ENCODE data around the gene ESYT2.
"Not testable (repeated sequence)": the region's sequence is repeated elsewhere in the genome, so short reads cannot be mapped to it uniquely, and the experiment has no call there.

Gene ESYT2

GRCh38 chr7:158702196-158702595 is 127.1 kb downstream of the ESYT2 start:
- H3K27me3 ChIP-seq (ENCODE audit: control insufficient read depth, insufficient read depth, low read length, poor library complexity, severe bottlenecking) = no peaks in the 10 kb centered on the region
- H3K27ac ChIP-seq (ENCODE audit: insufficient read depth, low read depth, low read length, poor library complexity, severe bottlenecking) = no peak overlapping the region
- H3K9me3 ChIP-seq (ENCODE audit: control insufficient read depth, low read length) = no peaks in the 10 kb centered on the region
- peaks cover 15% of the 10 kb centered on the region for H3K4me1 ChIP-seq (ENCODE audit: control insufficient read depth, insufficient read depth, low read length)
- H3K4me3 ChIP-seq (ENCODE audit: insufficient read depth, low read depth, low read length) = peak overlapping the region; percentile 96
- 13 to 16% methylated on average over 4 of the region's 4 CpGs for WGBS, 2 experiments
- H3K36me3 ChIP-seq (ENCODE audit: control insufficient read depth, insufficient read depth, low read length) = peaks cover 23% of the 10 kb centered on the region

- Histone ChIP-seq H3K27ac (ENCODE audit: insufficient read depth, low read depth, low read length, poor library complexity, severe bottlenecking) (no peak overlapping the region), H3K4me3 (ENCODE audit: insufficient read depth, low read depth, low read length) (no peak overlapping the region), H3K4me1 (ENCODE audit: control insufficient read depth, insufficient read depth, low read length) (peaks cover 15% of the 10 kb centered on the region), H3K27me3 (ENCODE audit: control insufficient read depth, insufficient read depth, low read length, poor library complexity, severe bottlenecking) (no peaks in the 10 kb centered on the region), H3K9me3 (ENCODE audit: control insufficient read depth, low read length) (no peaks in the 10 kb centered on the region), H3K36me3 (ENCODE audit: control insufficient read depth, insufficient read depth, low read length) (peaks cover 31% of the 10 kb centered on the region)
- 88 to 97% methylated on average over 2 to 5 of the region's 5 CpGs for WGBS, 2 experiments
Measured at GRCh38 chr7:158700008-158700407, 129.3 kb downstream of the ESYT2 start.

- 0% methylated on average over 1 of the region's 1 CpG for WGBS, 2 experiments
- peaks cover 31% of the 10 kb centered on the region for H3K36me3 ChIP-seq (ENCODE audit: control insufficient read depth, insufficient read depth, low read length)
- H3K27me3 ChIP-seq (ENCODE audit: control insufficient read depth, insufficient read depth, low read length, poor library complexity, severe bottlenecking) = no peaks in the 10 kb centered on the region
- H3K9me3 ChIP-seq (ENCODE audit: control insufficient read depth, low read length) = no peaks in the 10 kb centered on the region
- H3K4me1 ChIP-seq (ENCODE audit: control insufficient read depth, insufficient read depth, low read length) = peaks cover 15% of the 10 kb centered on the region
- H3K4me3 ChIP-seq (ENCODE audit: insufficient read depth, low read depth, low read length) = no peak overlapping the region
- no peak overlapping the region for H3K27ac ChIP-seq (ENCODE audit: insufficient read depth, low read depth, low read length, poor library complexity, severe bottlenecking)
Measured at GRCh38 chr7:158699341-158699740, 130.0 kb downstream of the ESYT2 start.

GRCh38 chr7:158698657-158699195 is 130.6 kb downstream of the ESYT2 start:
- 96 to 97% methylated on average over 2 of the region's 3 CpGs for WGBS, 2 experiments
- Histone ChIP-seq H3K9me3 (ENCODE audit: control insufficient read depth, low read length) (no peaks in the 10 kb centered on the region), H3K4me3 (ENCODE audit: insufficient read depth, low read depth, low read length) (no peak overlapping the region), H3K27me3 (ENCODE audit: control insufficient read depth, insufficient read depth, low read length, poor library complexity, severe bottlenecking) (no peaks in the 10 kb centered on the region), H3K36me3 (ENCODE audit: control insufficient read depth, insufficient read depth, low read length) (peaks cover 31% of the 10 kb centered on the region), H3K27ac (ENCODE audit: insufficient read depth, low read depth, low read length, poor library complexity, severe bottlenecking) (no peak overlapping the region), H3K4me1 (ENCODE audit: control insufficient read depth, insufficient read depth, low read length) (peaks cover 13% of the 10 kb centered on the region)

- not testable (repeated sequence) for H3K9me3 ChIP-seq (ENCODE audit: control insufficient read depth, low read length); H3K4me1 ChIP-seq (ENCODE audit: control insufficient read depth, insufficient read depth, low read length); H3K27me3 ChIP-seq (ENCODE audit: control insufficient read depth, insufficient read depth, low read length, poor library complexity, severe bottlenecking); H3K4me3 ChIP-seq (ENCODE audit: insufficient read depth, low read depth, low read length); H3K27ac ChIP-seq (ENCODE audit: insufficient read depth, low read depth, low read length, poor library complexity, severe bottlenecking)
- H3K36me3 ChIP-seq (ENCODE audit: control insufficient read depth, insufficient read depth, low read length) = peaks cover 31% of the 10 kb centered on the region
- 57 to 100% methylated on average over 1 of the region's 2 CpGs for WGBS, 2 experiments
Measured at GRCh38 chr7:158697597-158697996, 131.7 kb downstream of the ESYT2 start.

GRCh38 chr7:158695726-158696452 is 133.4 kb downstream of the ESYT2 start:
- H3K4me3 ChIP-seq (ENCODE audit: insufficient read depth, low read depth, low read length) = no peak overlapping the region
- H3K4me1 ChIP-seq (ENCODE audit: control insufficient read depth, insufficient read depth, low read length) = no peaks in the 10 kb centered on the region
- WGBS, 2 experiments = 80 to 81% methylated on average over 10 of the region's 10 CpGs
- peaks cover 21% of the 10 kb centered on the region for H3K36me3 ChIP-seq (ENCODE audit: control insufficient read depth, insufficient read depth, low read length)
- no peak overlapping the region for H3K27ac ChIP-seq (ENCODE audit: insufficient read depth, low read depth, low read length, poor library complexity, severe bottlenecking)
- H3K9me3 ChIP-seq (ENCODE audit: control insufficient read depth, low read length) = no peaks in the 10 kb centered on the region
- no peaks in the 10 kb centered on the region for H3K27me3 ChIP-seq (ENCODE audit: control insufficient read depth, insufficient read depth, low read length, poor library complexity, severe bottlenecking)

- Histone ChIP-seq H3K27me3 (ENCODE audit: control insufficient read depth, insufficient read depth, low read length, poor library complexity, severe bottlenecking) (no peaks in the 10 kb centered on the region), H3K4me3 (ENCODE audit: insufficient read depth, low read depth, low read length) (no peak overlapping the region), H3K27ac (ENCODE audit: insufficient read depth, low read depth, low read length, poor library complexity, severe bottlenecking) (no peak overlapping the region), H3K9me3 (ENCODE audit: control insufficient read depth, low read length) (no peaks in the 10 kb centered on the region), H3K36me3 (ENCODE audit: control insufficient read depth, insufficient read depth, low read length) (peaks cover 23% of the 10 kb centered on the region), H3K4me1 (ENCODE audit: control insufficient read depth, insufficient read depth, low read length) (no peaks in the 10 kb centered on the region)
- 64 to 65% methylated on average over 3 of the region's 3 CpGs for WGBS, 2 experiments
Measured at GRCh38 chr7:158695056-158695455, 134.3 kb downstream of the ESYT2 start.

- Histone ChIP-seq H3K9me3 (ENCODE audit: control insufficient read depth, low read length) (no peaks in the 10 kb centered on the region), H3K27ac (ENCODE audit: insufficient read depth, low read depth, low read length, poor library complexity, severe bottlenecking) (no peak overlapping the region), H3K4me1 (ENCODE audit: control insufficient read depth, insufficient read depth, low read length) (no peaks in the 10 kb centered on the region), H3K27me3 (ENCODE audit: control insufficient read depth, insufficient read depth, low read length, poor library complexity, severe bottlenecking) (no peaks in the 10 kb centered on the region), H3K4me3 (ENCODE audit: insufficient read depth, low read depth, low read length) (no peak overlapping the region), H3K36me3 (ENCODE audit: control insufficient read depth, insufficient read depth, low read length) (peaks cover 26% of the 10 kb centered on the region)
- WGBS, 2 experiments = 93 to 95% methylated on average over 6 of the region's 6 CpGs
Measured at GRCh38 chr7:158694650-158695049, 134.7 kb downstream of the ESYT2 start.

GRCh38 chr7:158689488-158689887 is 139.8 kb downstream of the ESYT2 start:
- Histone ChIP-seq H3K4me1 (ENCODE audit: control insufficient read depth, insufficient read depth, low read length) (no peaks in the 10 kb centered on the region), H3K36me3 (ENCODE audit: control insufficient read depth, insufficient read depth, low read length) (peaks cover 37% of the 10 kb centered on the region), H3K27me3 (ENCODE audit: control insufficient read depth, insufficient read depth, low read length, poor library complexity, severe bottlenecking) (no peaks in the 10 kb centered on the region), H3K4me3 (ENCODE audit: insufficient read depth, low read depth, low read length) (no peak overlapping the region), H3K9me3 (ENCODE audit: control insufficient read depth, low read length) (no peaks in the 10 kb centered on the region), H3K27ac (ENCODE audit: insufficient read depth, low read depth, low read length, poor library complexity, severe bottlenecking) (no peak overlapping the region)
- 92 to 97% methylated on average over 1 to 2 of the region's 2 CpGs for WGBS, 2 experiments

- Histone ChIP-seq H3K4me1 (ENCODE audit: control insufficient read depth, insufficient read depth, low read length) (no peaks in the 10 kb centered on the region), H3K27ac (ENCODE audit: insufficient read depth, low read depth, low read length, poor library complexity, severe bottlenecking) (no peak overlapping the region), H3K36me3 (ENCODE audit: control insufficient read depth, insufficient read depth, low read length) (peaks cover 45% of the 10 kb centered on the region), H3K27me3 (ENCODE audit: control insufficient read depth, insufficient read depth, low read length, poor library complexity, severe bottlenecking) (no peaks in the 10 kb centered on the region), H3K4me3 (ENCODE audit: insufficient read depth, low read depth, low read length) (no peak overlapping the region), H3K9me3 (ENCODE audit: control insufficient read depth, low read length) (no peaks in the 10 kb centered on the region)
- 95 to 99% methylated on average over 7 of the region's 7 CpGs for WGBS, 2 experiments
Measured at GRCh38 chr7:158687406-158687805, 141.9 kb downstream of the ESYT2 start.
